Cortex of kidney (tissue), 1 donor: Measurements from ENCODE around the gene NT5DC3.

Experiments
- DNase-seq: peaks from one replicate; lab custom pipeline; 2025; lab: John Stamatoyannopoulos, UW

Gene NT5DC3

DNA sequence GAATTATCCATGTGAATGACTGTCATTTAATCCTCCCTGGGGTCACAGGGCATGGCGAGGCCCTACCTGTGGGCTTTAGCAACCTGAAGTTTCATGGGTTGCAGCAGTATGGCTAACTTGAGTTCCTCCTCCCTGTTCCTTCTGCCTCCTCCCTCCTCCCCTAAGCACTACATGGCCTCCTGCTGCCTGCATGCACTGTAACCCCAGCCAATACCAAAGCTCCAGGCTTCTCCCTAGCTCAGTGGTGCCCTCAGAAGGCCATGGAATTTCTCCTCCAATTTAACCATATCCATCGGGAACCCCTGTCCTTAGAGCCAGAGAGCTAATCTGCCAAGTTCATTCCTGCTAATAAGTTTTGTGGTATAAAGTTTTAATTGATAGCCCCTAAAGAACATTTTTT is 95.1 kb downstream of the NT5DC3 start:
- no peak for DNase-seq

GRCh38 chr12:103743788-103744187 is 97.2 kb downstream of the NT5DC3 start:
- DNase-seq: no peak

GRCh38 chr12:103742349-103742932 is 98.6 kb downstream of the NT5DC3 start:
- no peak for DNase-seq

DNA sequence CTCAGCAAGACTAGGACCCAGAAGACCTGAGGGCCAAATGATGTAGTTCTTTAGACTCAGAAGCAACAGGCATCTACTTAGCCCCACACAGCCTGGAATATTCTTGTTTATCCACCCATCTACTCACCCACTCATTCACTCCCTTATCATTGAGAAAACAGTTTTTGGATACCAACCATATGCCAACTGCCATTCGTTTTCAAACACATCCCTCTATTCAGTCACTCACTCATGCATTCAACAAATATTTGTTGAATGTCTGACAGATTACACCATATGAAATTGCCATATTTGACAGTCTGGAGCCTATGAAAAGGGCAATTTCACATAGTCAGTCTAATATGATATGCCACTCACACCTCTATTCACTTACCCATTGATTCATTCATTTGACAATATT is 103.2 kb downstream of the NT5DC3 start:
- DNase-seq: no peak

GRCh38 chr12:103736572-103736971 is 104.5 kb downstream of the NT5DC3 start:
- no peak for DNase-seq

- no peak for DNase-seq
Measured at GRCh38 chr12:103735291-103735690, 105.7 kb downstream of the NT5DC3 start.

GRCh38 chr12:103734863-103735262 is 106.2 kb downstream of the NT5DC3 start:
- DNase-seq: no peak

- DNase-seq: no peak
Measured at GRCh38 chr12:103731539-103731938, 109.5 kb downstream of the NT5DC3 start.

DNA sequence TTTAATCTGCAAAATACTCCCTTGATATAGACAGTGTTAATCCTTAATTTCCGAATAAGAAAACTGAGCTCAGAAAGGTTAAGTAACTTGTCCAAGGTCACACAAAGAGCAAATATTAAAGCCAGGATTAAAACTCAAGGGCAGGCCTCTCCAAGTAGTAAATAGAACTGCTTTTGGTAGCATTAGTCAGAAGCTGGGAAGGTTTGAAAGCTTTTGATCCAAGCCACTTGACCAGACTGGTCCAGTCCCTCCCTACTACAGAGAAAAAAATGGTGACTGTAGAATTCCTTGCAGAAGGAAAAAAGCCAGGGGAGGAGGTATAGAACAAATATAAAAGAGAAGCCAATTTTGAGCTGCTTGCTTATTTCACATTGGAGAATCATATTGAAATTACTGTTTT is 111.5 kb downstream of the NT5DC3 start:
- DNase-seq: no peak

DNA sequence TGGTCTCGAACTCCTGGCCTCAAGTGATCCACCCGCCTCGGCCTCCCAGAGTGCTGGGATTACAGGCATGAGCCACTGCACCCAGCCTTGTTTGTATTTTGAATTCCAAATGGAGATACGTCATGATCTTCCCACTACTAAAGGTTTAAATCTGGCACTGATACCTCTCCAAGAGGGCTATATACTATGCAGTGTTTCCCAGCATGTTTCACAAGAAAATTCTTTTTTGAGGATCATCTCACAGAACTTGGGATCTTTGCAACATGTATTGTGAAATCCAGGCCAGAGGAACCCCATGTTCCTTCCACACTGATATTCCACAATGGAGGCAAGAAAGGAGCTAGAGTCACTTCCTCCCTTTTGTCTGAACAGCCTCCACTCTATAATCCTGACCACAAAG is 112.7 kb downstream of the NT5DC3 start:
- no peak for DNase-seq

DNA sequence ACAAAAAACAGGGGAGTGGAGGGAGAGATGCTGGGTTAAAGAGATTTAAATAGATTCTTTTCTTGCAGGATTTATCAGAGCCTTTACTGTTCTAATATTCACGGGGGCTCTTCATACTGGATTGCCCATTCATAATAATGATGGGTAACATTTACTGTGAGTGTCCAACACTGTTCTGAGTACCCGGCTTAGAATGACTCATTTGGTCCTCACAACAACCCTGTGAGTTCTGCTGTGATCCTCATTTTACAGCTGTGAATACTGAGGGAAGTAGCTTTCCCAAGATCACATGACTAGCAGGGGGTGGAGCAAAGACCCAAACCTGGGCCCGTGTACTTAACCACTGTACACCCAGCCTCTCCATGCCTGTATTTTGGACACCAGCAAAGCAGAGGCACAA is 113.4 kb downstream of the NT5DC3 start:
- DNase-seq: no peak

GRCh38 chr12:103725398-103725797 is 115.6 kb downstream of the NT5DC3 start:
- no peak for DNase-seq
